ENCODE measurements around the gene ST14.

The ST14 gene

DNA sequence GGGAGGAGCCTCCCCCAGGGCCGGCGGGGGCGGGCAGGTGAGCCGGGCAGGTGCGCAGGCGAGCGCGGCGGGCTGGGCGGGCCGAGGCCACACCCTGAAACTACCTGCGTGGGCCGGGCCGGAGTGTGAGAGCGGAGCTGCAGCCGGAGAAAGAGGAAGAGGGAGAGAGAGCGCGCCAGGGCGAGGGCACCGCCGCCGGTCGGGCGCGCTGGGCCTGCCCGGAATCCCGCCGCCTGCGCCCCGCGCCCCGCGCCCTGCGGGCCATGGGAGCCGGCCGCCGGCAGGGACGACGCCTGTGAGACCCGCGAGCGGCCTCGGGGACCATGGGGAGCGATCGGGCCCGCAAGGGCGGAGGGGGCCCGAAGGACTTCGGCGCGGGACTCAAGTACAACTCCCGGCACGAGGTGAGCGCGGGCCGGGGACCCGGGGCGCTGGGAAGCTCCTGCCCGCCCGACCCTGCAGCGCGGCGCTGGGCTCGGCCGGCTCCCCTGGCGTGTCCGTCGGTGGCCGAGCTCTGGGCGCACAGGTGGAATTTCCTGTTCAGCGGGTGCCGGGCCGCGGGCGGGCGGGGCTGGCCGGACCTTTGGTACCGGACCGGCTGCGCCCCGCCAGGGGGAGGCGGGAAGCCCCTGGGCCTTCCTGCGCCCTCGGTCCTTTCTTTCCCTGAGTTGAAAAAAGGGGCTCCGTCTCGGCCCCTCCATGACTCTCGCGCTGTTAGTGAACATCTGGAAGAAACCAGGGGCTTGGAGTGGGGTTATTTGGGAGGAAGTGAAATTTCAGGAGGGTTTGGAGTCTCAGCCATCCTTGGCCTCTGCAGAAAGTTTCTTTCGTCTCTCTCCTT, at the start of gene ST14:
Gene ST14, plus strand, starts transcription at position 126 of the 841 bp plus-strand sequence. Its CDS starts 198 bp downstream, at position 324.
- DNase-seq (ENCODE audit: low read depth, low spot score), result no peak

DNA sequence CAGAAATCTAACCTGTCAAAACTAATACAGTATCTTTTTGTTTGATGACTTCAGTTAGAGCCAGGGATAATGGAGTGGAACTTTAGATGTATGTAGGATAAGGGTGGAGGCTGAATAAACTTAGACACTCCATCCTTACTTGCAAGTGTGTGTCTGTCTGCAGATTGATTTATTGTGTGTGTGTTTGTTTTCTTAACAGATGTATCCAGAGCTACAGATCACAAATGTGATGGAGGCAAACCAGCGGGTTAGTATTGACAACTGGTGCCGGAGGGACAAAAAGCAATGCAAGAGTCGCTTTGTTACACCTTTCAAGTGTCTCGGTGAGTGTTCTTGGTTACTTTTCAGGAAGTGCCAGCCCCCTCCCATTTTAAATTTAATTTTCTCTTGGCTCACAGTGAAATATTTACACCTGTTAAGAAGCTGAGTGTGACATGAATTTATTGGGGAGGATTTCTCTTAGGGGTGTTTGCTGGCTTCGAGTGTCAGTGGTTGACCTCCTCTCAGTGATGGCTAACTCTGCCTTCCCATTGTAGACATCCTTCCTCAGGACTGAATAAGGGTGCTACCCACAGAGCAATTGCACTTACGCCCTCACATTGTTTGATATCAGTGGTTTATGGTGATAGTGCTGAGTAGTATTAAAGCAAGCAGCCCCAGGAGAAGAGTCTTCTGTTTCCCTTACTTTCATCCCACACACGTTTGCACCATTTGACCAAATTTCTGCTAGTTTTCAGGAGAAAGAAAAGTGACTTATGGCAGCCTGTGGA, 49.1 kb upstream of the ST14 start:
- Histone ChIP-seq H3K9me3 (ENCODE audit: low read depth, low read length) (no peaks in the 10 kb centered on the region), H3K4me3 (no peak overlapping the region), H3K27ac (no peak overlapping the region), H3K9ac (ENCODE audit: insufficient read length) (no peak overlapping the region), H3K36me3 (ENCODE audit: insufficient read depth, low read length) (peaks cover 25% of the 10 kb centered on the region)
- DNase-seq (ENCODE audit: low read depth, low spot score), result no peak
- TF ChIP-seq EZH2 (IDR thresholded peaks at IDR 0.05), result no peak
- TF ChIP-seq POLR2AphosphoS5 (IDR thresholded peaks at IDR 0.05; ENCODE audit: borderline replicate concordance, low read depth, low read length), result no peak

More for the DNA sequence above, at the start of gene ST14:
- TF ChIP-seq FOXP2 (optimal IDR thresholded peaks at IDR 0.05; ENCODE audit: control extremely low read depth, extremely low read length, insufficient read depth) (no peak), EZH2 (IDR thresholded peaks at IDR 0.05) (no peak), POLR2AphosphoS5 (IDR thresholded peaks at IDR 0.05; ENCODE audit: borderline replicate concordance, low read depth, low read length) (no peak)
- H3K36me3 ChIP-seq (ENCODE audit: insufficient read depth, low read length), result no peaks in the 10 kb centered on the region
- H3K9ac ChIP-seq (ENCODE audit: insufficient read length), result no peak within 1 kb of the TSS
- H3K4me3 ChIP-seq, result no peak within 1 kb of the TSS
- no peaks in the 10 kb centered on the region for H3K9me3 ChIP-seq (ENCODE audit: low read depth, low read length)
- no peak within 1 kb of the TSS for H3K27ac ChIP-seq

DNA sequence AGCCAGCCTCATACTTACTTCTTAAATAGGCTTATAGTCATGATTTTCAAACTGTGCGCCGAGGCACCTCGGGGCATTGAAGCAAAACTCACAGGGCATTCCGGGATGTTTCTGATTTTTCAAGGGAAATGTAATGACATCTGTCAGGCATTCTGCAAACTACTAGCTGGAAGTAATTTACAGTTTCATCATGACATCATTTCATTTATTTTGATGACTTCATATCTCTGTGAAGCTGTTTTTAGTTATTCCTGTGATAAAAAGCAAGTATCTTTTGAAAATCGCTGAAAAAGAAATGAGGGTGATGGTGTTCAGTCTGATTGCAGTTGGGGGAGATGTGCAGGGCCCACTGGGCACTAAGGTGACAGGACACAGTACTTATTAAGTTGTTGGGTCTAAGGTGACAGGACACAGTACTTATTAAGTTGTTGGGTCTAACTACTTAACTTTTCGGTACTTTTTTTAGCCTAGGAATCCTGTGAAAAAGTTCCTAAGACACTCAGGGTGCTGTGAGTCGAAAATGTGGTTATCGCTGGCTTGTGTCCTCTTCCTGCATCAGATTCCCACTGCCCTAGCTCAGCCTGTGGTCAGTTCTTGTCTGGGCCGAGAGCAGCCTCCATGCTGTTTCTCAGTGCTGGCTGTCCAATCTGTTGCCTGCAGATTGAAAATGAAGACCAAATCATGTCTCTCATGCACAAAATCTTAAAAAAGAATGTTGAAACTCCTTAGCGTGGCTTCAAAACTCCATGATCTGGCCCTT, 47.3 kb upstream of the ST14 start:
- H3K4me3 ChIP-seq, result no peak overlapping the region
- DNase-seq (ENCODE audit: low read depth, low spot score), result no peak
- H3K9ac ChIP-seq (ENCODE audit: insufficient read length), result no peak overlapping the region
- H3K9me3 ChIP-seq (ENCODE audit: low read depth, low read length), result no peaks in the 10 kb centered on the region
- peaks cover 25% of the 10 kb centered on the region for H3K36me3 ChIP-seq (ENCODE audit: insufficient read depth, low read length)
- H3K27ac ChIP-seq, result no peak overlapping the region
- no peak for TF ChIP-seq POLR2AphosphoS5 (IDR thresholded peaks at IDR 0.05; ENCODE audit: borderline replicate concordance, low read depth, low read length)
- no peak for TF ChIP-seq FOXP2 (optimal IDR thresholded peaks at IDR 0.05; ENCODE audit: control extremely low read depth, extremely low read length, insufficient read depth)
- no peak for TF ChIP-seq EZH2 (IDR thresholded peaks at IDR 0.05)

DNA sequence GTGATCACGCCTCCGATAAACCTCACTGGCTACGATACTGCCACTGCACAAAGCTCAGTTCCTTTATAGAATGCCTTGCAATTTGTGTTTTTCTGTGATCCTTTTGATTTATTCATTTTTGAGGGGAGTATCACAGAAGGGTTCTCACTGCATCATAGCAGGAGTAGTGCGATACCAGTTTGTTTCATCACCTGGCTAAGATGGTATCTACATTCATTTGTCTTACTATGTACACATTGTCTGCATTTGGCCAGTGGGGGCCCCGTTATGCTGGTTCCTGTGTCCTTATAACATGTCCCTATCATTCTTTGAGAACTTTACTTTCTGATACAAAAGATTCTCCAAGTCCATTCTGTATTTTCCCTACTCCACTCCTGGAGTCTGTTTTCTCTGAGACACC, 45.3 kb upstream of the ST14 start:
- Histone ChIP-seq H3K36me3 (ENCODE audit: insufficient read depth, low read length) (peaks cover 25% of the 10 kb centered on the region), H3K27ac (no peak overlapping the region), H3K9ac (ENCODE audit: insufficient read length) (no peak overlapping the region), H3K9me3 (ENCODE audit: low read depth, low read length) (no peaks in the 10 kb centered on the region), H3K4me3 (no peak overlapping the region)
- DNase-seq (ENCODE audit: low read depth, low spot score), result no peak
- TF ChIP-seq POLR2AphosphoS5 (IDR thresholded peaks at IDR 0.05; ENCODE audit: borderline replicate concordance, low read depth, low read length) (no peak), EZH2 (IDR thresholded peaks at IDR 0.05) (no peak), FOXP2 (optimal IDR thresholded peaks at IDR 0.05; ENCODE audit: control extremely low read depth, extremely low read length, insufficient read depth) (no peak)

DNA sequence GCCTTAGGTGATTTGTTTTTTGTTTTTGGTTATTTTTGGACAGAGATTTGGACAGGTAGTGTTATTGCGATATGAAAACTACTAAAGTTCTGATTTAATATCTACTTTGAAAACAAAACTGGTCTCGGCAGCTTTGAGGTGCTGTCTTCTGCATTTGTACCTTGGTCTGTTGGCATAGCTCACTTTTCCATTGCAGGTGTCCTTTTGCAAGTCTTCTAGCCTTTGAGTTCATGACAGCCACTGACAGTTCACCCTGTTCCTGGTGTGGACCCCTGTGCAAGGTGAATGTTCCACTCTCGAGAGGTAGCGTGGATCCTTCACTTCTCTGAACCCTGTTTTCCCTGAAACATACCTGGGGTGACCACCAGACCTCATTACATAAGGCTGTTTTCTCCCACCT, 44.9 kb upstream of the ST14 start:
- Histone ChIP-seq H3K27ac (no peak overlapping the region), H3K4me3 (no peak overlapping the region), H3K9me3 (ENCODE audit: low read depth, low read length) (no peaks in the 10 kb centered on the region), H3K36me3 (ENCODE audit: insufficient read depth, low read length) (peaks cover 25% of the 10 kb centered on the region), H3K9ac (ENCODE audit: insufficient read length) (no peak overlapping the region)
- no peak for DNase-seq (ENCODE audit: low read depth, low spot score)
- no peak for TF ChIP-seq EZH2 (IDR thresholded peaks at IDR 0.05)
- TF ChIP-seq FOXP2 (optimal IDR thresholded peaks at IDR 0.05; ENCODE audit: control extremely low read depth, extremely low read length, insufficient read depth), result no peak
- no peak for TF ChIP-seq POLR2AphosphoS5 (IDR thresholded peaks at IDR 0.05; ENCODE audit: borderline replicate concordance, low read depth, low read length)

DNA sequence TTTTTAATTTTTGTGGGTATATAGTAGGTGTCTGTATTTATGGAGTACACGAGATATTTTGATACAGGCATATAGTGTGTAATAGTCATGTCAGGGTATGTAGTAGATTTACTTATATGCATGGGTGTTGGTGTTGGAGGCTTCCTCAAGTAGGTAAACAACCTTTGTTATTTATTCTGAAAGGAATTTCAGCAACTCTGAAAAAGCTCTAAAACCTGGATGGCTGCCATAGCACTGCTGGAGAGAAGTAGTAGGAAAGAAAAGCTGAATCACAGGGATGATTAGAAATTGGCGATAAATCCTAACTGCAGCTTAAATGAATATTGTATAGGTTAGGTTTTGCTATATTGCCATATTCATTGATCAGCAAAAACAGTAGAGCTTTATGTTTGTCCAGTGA, 44.4 kb upstream of the ST14 start:
- Histone ChIP-seq H3K9ac (ENCODE audit: insufficient read length) (no peak overlapping the region), H3K27ac (no peak overlapping the region), H3K36me3 (ENCODE audit: insufficient read depth, low read length) (peaks cover 23% of the 10 kb centered on the region), H3K4me3 (no peak overlapping the region), H3K9me3 (ENCODE audit: low read depth, low read length) (no peaks in the 10 kb centered on the region)
- no peak for DNase-seq (ENCODE audit: low read depth, low spot score)
- TF ChIP-seq FOXP2 (optimal IDR thresholded peaks at IDR 0.05; ENCODE audit: control extremely low read depth, extremely low read length, insufficient read depth), result no peak
- no peak for TF ChIP-seq EZH2 (IDR thresholded peaks at IDR 0.05)
- no peak for TF ChIP-seq POLR2AphosphoS5 (IDR thresholded peaks at IDR 0.05; ENCODE audit: borderline replicate concordance, low read depth, low read length)

DNA sequence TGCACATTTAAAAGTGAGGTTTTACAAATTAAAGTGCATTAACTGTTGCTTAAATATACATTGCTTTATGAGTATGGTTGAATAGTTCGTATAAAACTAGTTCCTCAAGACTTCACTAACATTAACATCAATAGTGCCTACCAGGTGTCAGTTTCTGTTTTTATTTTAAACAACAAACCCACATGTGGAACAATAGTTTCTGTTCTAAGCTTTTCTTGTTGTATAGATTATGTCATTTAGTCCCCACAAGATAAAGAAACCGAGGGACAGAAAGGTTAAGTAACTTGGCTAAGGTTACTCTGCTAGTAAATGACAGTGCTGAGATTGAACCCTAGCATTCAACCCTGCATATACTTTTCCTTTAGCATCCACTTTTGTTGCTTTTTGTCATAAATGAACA, 41.4 kb upstream of the ST14 start:
- H3K36me3 ChIP-seq (ENCODE audit: insufficient read depth, low read length), result peaks cover 25% of the 10 kb centered on the region
- H3K9ac ChIP-seq (ENCODE audit: insufficient read length), result no peak overlapping the region
- no peak overlapping the region for H3K4me3 ChIP-seq
- no peaks in the 10 kb centered on the region for H3K9me3 ChIP-seq (ENCODE audit: low read depth, low read length)
- TF ChIP-seq FOXP2 (optimal IDR thresholded peaks at IDR 0.05; ENCODE audit: control extremely low read depth, extremely low read length, insufficient read depth) (no peak), EZH2 (IDR thresholded peaks at IDR 0.05) (no peak), POLR2AphosphoS5 (IDR thresholded peaks at IDR 0.05; ENCODE audit: borderline replicate concordance, low read depth, low read length) (no peak)
- no peak overlapping the region for H3K27ac ChIP-seq
- DNase-seq (ENCODE audit: low read depth, low spot score), result no peak

All from SK-N-MC (cell line).